Kidney glomerular epithelial cell (primary cell): ENCODE measurements around the gene VTA1.
"Not testable (repeated sequence)": the region's sequence is repeated elsewhere in the genome, so short reads cannot be mapped to it uniquely, and the experiment has no call there.

Source experiments
- DNase-seq: peaks from one replicate; lab custom pipeline; 2025; lab: John Stamatoyannopoulos, UW

The VTA1 gene

GRCh38 chr6:142171351-142171750 lies 24.3 kb downstream of the VTA1 start:
- DNase-seq: no peak

GRCh38 chr6:142172758-142173157 lies 25.7 kb downstream of the VTA1 start:
- no peak for DNase-seq

GRCh38 chr6:142173980-142174379 lies 26.9 kb downstream of the VTA1 start:
- no peak for DNase-seq

- DNase-seq: no peak
Measured at GRCh38 chr6:142174703-142175102, 27.6 kb downstream of the VTA1 start.

- DNase-seq: no peak
Measured at GRCh38 chr6:142178129-142178528, 31.1 kb downstream of the VTA1 start.

- no peak for DNase-seq
Measured at GRCh38 chr6:142182004-142182403, 34.9 kb downstream of the VTA1 start.

- no peak for DNase-seq
Measured at GRCh38 chr6:142183351-142183750, 36.3 kb downstream of the VTA1 start.

- DNase-seq: no peak
Measured at GRCh38 chr6:142184307-142184706, 37.2 kb downstream of the VTA1 start.

- no peak for DNase-seq
Measured at GRCh38 chr6:142185641-142186040, 38.6 kb downstream of the VTA1 start.

GRCh38 chr6:142187209-142187608 lies 40.1 kb downstream of the VTA1 start:
- DNase-seq: no peak

GRCh38 chr6:142188341-142188740 lies 41.3 kb downstream of the VTA1 start:
- DNase-seq: not testable (repeated sequence)

GRCh38 chr6:142189057-142189456 lies 42.0 kb downstream of the VTA1 start:
- DNase-seq: no peak

GRCh38 chr6:142192343-142192742 lies 45.3 kb downstream of the VTA1 start:
- DNase-seq: no peak

GRCh38 chr6:142193621-142194020 lies 46.6 kb downstream of the VTA1 start:
- no peak for DNase-seq

GRCh38 chr6:142195862-142196541 lies 48.9 kb downstream of the VTA1 start:
- DNase-seq: no peak

- DNase-seq: no peak
Measured at GRCh38 chr6:142200846-142201628, 54.0 kb downstream of the VTA1 start.

- peak; percentile 30 for DNase-seq
Measured at GRCh38 chr6:142207265-142207877, 60.3 kb downstream of the VTA1 start.

- DNase-seq: no peak
Measured at GRCh38 chr6:142210606-142211005, 63.5 kb downstream of the VTA1 start.

- no peak for DNase-seq
Measured at GRCh38 chr6:142213402-142213801, 66.3 kb downstream of the VTA1 start.

- DNase-seq: no peak
Measured at GRCh38 chr6:142218446-142218845, 71.4 kb downstream of the VTA1 start.

GRCh38 chr6:142222022-142222421 lies 75.0 kb downstream of the VTA1 start:
- peak; percentile 10 for DNase-seq

GRCh38 chr6:142223938-142224337 lies 76.9 kb downstream of the VTA1 start:
- no peak for DNase-seq

- no peak for DNase-seq
Measured at GRCh38 chr6:142225115-142225514, 78.1 kb downstream of the VTA1 start.
